ENCODE measurements around the gene BNIP5.

- TF ChIP-seq ZNF37A (tag by site-specific recombination; IDR thresholded peaks at IDR 0.05) (no peak), ZNF677 (tag by site-specific recombination; IDR thresholded peaks at IDR 0.05) (no peak), ZNF146 (tag by site-specific recombination; IDR thresholded peaks at IDR 0.05) (no peak), CTCF (tag by site-specific recombination; IDR thresholded peaks at IDR 0.05) (no peak), ZBTB1 (tag by site-specific recombination; IDR thresholded peaks at IDR 0.05) (no peak), BCL11A (tag by site-specific recombination; IDR thresholded peaks at IDR 0.05; ENCODE audit: low read depth) (no peak), ZNF658 (tag by site-specific recombination; IDR thresholded peaks at IDR 0.05) (no peak)
- TF ChIP-seq, protein P1, sequence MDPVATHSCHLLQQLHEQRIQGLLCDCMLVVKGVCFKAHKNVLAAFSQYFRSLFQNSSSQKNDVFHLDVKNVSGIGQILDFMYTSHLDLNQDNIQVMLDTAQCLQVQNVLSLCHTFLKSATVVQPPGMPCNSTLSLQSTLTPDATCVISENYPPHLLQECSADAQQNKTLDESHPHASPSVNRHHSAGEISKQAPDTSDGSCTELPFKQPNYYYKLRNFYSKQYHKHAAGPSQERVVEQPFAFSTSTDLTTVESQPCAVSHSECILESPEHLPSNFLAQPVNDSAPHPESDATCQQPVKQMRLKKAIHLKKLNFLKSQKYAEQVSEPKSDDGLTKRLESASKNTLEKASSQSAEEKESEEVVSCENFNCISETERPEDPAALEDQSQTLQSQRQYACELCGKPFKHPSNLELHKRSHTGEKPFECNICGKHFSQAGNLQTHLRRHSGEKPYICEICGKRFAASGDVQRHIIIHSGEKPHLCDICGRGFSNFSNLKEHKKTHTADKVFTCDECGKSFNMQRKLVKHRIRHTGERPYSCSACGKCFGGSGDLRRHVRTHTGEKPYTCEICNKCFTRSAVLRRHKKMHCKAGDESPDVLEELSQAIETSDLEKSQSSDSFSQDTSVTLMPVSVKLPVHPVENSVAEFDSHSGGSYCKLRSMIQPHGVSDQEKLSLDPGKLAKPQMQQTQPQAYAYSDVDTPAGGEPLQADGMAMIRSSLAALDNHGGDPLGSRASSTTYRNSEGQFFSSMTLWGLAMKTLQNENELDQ (tag by site-specific recombination; IDR thresholded peaks at IDR 0.05; ENCODE audit: low read depth): no peak
These were observed 43.5 kb upstream of the BNIP5 start for GRCh38 chr6:36380166-36380565.
